PC-9 (cell line): ENCODE measurements around the gene OTULIN. TPM values are rescaled to one million over a fixed set of nuclear protein-coding genes. Genes with fewer than 3 reads are reported as not detected.

Experiments
- BruUV-seq: library from RNA; stranded (reverse); fragments of 400-500 nt; replicated peaks from 2 replicates; lab custom pipeline; 2021; lab: Mats Ljungman, UMichigan
- CTCF ChIA-PET: fragments of 300-600 bp; sonication (Branson Sonifier 250); formaldehyde crosslinking; loops from one replicate; lab custom pipeline; 2022; ENCODE audit warnings: antibody characterized with exemption; lab: Charles Lee
- POLR2A ChIA-PET: fragments of 300-600 bp; sonication (Branson Sonifier 250); formaldehyde crosslinking; loops from one replicate; lab custom pipeline; 2022; ENCODE audit warnings: antibody characterized with exemption; ENCODE audit not compliant: unreplicated experiment; lab: Charles Lee
- DNase-seq, 2 experiments: peaks; one replicate each; pipeline versions ENCODE4 v3.0.0 to v3.0.0-alpha.2; 2015 to 2022; ENCODE audit warnings: mixed read lengths in 1 of 2
- H2AFZ ChIP-seq: fragments of 200-600 bp; sonication (generic); 2 replicates; pipeline ENCODE4 v1.8.1; 2017; ENCODE audit warnings: antibody characterized with exemption
- H3F3A ChIP-seq: fragments of 200-600 bp; sonication (generic); 2 replicates; pipeline ENCODE4 v1.8.1; 2017; ENCODE audit warnings: antibody characterized with exemption, mild to moderate bottlenecking, low read depth; ENCODE audit not compliant: insufficient read depth
- H3K27ac ChIP-seq: fragments of 200-600 bp; sonication (generic); 2 replicates; pipeline ENCODE4 v1.6.1; 2016; ENCODE audit warnings: mixed run types
- H3K27me3 ChIP-seq: fragments of 200-600 bp; sonication (generic); 2 replicates; pipeline ENCODE4 v1.6.1; 2016; ENCODE audit warnings: low read depth, mixed run types; ENCODE audit not compliant: insufficient read depth
- H3K36me3 ChIP-seq: fragments of 200-600 bp; sonication (generic); 2 replicates; pipeline ENCODE4 v1.6.1; 2016; ENCODE audit warnings: low read depth, mixed run types
- H3K4me1 ChIP-seq: fragments of 200-600 bp; sonication (generic); replicated peaks from 2 replicates; pipeline ENCODE4 v1.6.1; 2016; ENCODE audit warnings: mixed run types; ENCODE audit not compliant: insufficient read depth
- H3K4me2 ChIP-seq: fragments of 200-600 bp; sonication (generic); 2 replicates; pipeline ENCODE4 v1.6.1; 2017; ENCODE audit warnings: mixed run types
- H3K4me3 ChIP-seq: fragments of 200-600 bp; sonication (generic); 2 replicates; pipeline ENCODE4 v1.6.1; 2016; ENCODE audit warnings: mixed run types
- H3K79me2 ChIP-seq: fragments of 200-600 bp; sonication (generic); 2 replicates; pipeline ENCODE4 v1.6.1; 2017; ENCODE audit warnings: low read depth, mixed run types
- H3K9me2 ChIP-seq: fragments of 200-600 bp; sonication (generic); 2 replicates; pipeline ENCODE4 v1.8.1; 2017; ENCODE audit warnings: mild to moderate bottlenecking; ENCODE audit not compliant: insufficient read depth
- H3K9me3 ChIP-seq: fragments of 200-600 bp; sonication (generic); 2 replicates; pipeline ENCODE4 v1.8.1; 2016; ENCODE audit warnings: low read depth; ENCODE audit not compliant: insufficient read depth
- H4K20me1 ChIP-seq: fragments of 200-600 bp; sonication (generic); 2 replicates; pipeline ENCODE4 v1.8.1; 2017; ENCODE audit not compliant: insufficient read depth
- EZH2 ChIP-seq: fragments of 200-600 bp; sonication (generic); IDR thresholded peaks from 2 replicates; pipeline ENCODE4 v1.8.0; 2017; ENCODE audit warnings: antibody characterized with exemption, low read depth
- intact Hi-C: fragments of 100-400 bp; cut with micrococcal nuclease; formaldehyde crosslinking; loops from one replicate; pipeline ENCODE4 v1.10.0; 2022; ENCODE audit not compliant: unreplicated experiment
- total RNA-seq: library from RNA; stranded (reverse); gene quantifications from 2 replicates; pipeline ENCODE4 v1.2.3, GENCODE V29; 2021
- TF ChIP-seq, protein P1 (sequence below): fragments of 200-600 bp; sonication (generic); conservative IDR thresholded peaks from 2 replicates; pipeline ENCODE4 v1.6.1; 2017; ENCODE audit warnings: mixed run types, antibody characterized with exemption, mild to moderate bottlenecking, moderate library complexity

OTULIN gene
- total RNA-seq, 1 experiment from 2014 or later, result 77.2 TPM

DNA sequence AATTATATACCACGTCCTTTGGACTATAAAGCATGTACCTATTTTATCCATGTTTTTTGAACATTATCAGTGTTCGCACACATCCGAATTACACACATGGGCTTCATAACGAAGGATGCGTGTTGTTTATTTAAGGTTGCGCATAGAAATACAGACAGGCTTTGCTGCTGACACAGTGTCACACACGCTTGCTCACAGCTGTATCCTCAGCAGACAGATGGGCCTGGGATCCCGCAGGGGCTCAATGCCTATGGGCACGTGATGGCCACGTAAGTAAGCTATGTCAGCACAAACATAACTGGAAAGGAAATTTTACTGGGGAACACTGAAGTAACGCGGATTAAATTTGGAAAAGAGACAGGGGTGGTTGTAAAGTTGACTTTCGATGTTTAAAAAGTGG is 76.6 kb downstream of the OTULIN start:
- ChIA-PET POLR2A (no interaction called here), CTCF (no interaction called here)
- Histone ChIP-seq H3K9me3 (no peaks in the 10 kb centered on the region), H4K20me1 (no peaks in the 10 kb centered on the region), H3K4me1 (no peaks in the 10 kb centered on the region), H2AFZ (no peak overlapping the region), H3F3A (no peaks in the 10 kb centered on the region), H3K4me3 (no peak overlapping the region), H3K4me2 (no peak overlapping the region), H3K27ac (no peak overlapping the region), H3K9me2 (no peaks in the 10 kb centered on the region), H3K27me3 (no peaks in the 10 kb centered on the region), H3K79me2 (no peaks in the 10 kb centered on the region), H3K36me3 (no peaks in the 10 kb centered on the region)
- no peak for DNase-seq
- intact Hi-C loops, result no loop called here
- no TSS peak for BruUV-seq
- TF ChIP-seq, protein P1, sequence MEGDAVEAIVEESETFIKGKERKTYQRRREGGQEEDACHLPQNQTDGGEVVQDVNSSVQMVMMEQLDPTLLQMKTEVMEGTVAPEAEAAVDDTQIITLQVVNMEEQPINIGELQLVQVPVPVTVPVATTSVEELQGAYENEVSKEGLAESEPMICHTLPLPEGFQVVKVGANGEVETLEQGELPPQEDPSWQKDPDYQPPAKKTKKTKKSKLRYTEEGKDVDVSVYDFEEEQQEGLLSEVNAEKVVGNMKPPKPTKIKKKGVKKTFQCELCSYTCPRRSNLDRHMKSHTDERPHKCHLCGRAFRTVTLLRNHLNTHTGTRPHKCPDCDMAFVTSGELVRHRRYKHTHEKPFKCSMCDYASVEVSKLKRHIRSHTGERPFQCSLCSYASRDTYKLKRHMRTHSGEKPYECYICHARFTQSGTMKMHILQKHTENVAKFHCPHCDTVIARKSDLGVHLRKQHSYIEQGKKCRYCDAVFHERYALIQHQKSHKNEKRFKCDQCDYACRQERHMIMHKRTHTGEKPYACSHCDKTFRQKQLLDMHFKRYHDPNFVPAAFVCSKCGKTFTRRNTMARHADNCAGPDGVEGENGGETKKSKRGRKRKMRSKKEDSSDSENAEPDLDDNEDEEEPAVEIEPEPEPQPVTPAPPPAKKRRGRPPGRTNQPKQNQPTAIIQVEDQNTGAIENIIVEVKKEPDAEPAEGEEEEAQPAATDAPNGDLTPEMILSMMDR, result no peak
- no peak for TF ChIP-seq EZH2

DNA sequence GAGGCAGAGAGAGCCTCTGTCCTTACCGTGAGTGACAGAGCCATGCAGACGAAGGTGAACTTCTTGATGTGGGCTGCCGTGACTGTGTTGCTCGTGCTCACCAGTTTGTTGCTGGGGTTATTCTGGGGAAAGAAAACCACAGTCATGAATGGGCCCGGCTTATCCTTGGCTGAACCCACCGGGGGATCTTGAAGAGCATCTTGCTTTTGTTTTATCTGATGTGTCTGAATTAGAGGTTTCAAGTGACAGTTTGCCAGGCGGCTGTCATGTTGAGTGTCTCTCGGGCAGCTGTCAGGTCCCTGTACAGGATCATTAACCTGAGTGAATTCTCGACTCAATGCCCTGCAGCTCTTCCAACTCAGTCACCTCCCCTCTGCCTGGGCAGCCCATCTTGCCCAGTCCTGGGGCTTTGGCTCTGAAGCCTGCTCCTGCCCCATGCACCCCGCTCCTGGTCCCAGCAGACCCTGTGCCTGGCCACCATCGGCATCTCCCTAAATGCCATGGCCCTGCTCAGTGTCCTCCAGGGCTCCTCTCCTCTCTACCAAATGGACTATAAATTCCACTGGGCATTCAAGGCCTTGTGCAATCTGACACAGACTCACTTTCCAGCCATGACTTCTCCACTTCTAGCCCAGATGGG is 77.4 kb downstream of the OTULIN start:
- DNase-seq, result no peak
- no peaks in the 10 kb centered on the region for H3K27me3 ChIP-seq
- TF ChIP-seq EZH2, result no peak
- TF ChIP-seq, protein P1, result no peak
- no peak overlapping the region for H3K27ac ChIP-seq
- CTCF ChIA-PET, result interaction anchor here (0.5 kb wide), 1 partner anchor 273 kb away, joined by 3 read pairs; no protein-coding TSS in a partner anchor
- no peaks in the 10 kb centered on the region for H3K9me3 ChIP-seq
- BruUV-seq, result no TSS peak
- H3K4me2 ChIP-seq, result no peak overlapping the region
- intact Hi-C loops, result no loop called here
- POLR2A ChIA-PET, result no interaction called here
- no peak overlapping the region for H2AFZ ChIP-seq
- no peak overlapping the region for H3K4me3 ChIP-seq
- H4K20me1 ChIP-seq, result no peaks in the 10 kb centered on the region
- no peaks in the 10 kb centered on the region for H3F3A ChIP-seq
- H3K36me3 ChIP-seq, result no peaks in the 10 kb centered on the region
- no peaks in the 10 kb centered on the region for H3K79me2 ChIP-seq
- no peaks in the 10 kb centered on the region for H3K9me2 ChIP-seq
- no peaks in the 10 kb centered on the region for H3K4me1 ChIP-seq

DNA sequence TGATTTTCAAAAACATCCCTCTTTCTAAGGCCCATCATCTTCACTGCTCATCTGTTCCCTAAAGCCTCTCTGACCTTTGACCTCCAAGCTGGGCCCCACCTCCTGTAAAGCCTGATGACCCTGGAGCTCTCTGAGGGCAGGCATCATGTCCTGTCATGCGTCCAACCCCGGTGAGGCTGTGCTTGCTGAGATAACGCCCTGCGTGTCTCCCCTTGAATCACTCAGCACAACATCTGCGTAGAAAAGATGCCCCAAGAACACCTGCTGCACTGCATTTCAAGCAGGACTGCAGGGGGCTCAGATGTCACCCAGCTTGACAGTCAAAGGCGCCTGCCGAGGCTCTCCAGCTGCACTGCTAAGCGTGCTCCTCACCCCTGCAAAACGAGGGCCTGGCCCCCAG is 78.0 kb downstream of the OTULIN start:
- DNase-seq, result no peak
- no peaks in the 10 kb centered on the region for H3K36me3 ChIP-seq
- no peak overlapping the region for H3K27ac ChIP-seq
- H3K27me3 ChIP-seq, result peaks cover under 1% of the 10 kb centered on the region; the same call in 1 of the 2 replicates
- no TSS peak for BruUV-seq
- no peak overlapping the region for H2AFZ ChIP-seq
- H3K79me2 ChIP-seq, result no peaks in the 10 kb centered on the region
- ChIA-PET CTCF (interaction anchor here (0.5 kb wide), 1 partner anchor 272 kb away, joined by 3 read pairs; no protein-coding TSS in a partner anchor), POLR2A (no interaction called here)
- intact Hi-C loops, result no loop called here
- H3K4me2 ChIP-seq, result no peak overlapping the region
- no peaks in the 10 kb centered on the region for H3K4me1 ChIP-seq
- H3K4me3 ChIP-seq, result no peak overlapping the region
- H3K9me3 ChIP-seq, result no peaks in the 10 kb centered on the region
- H3K9me2 ChIP-seq, result no peaks in the 10 kb centered on the region
- no peaks in the 10 kb centered on the region for H4K20me1 ChIP-seq
- H3F3A ChIP-seq, result no peaks in the 10 kb centered on the region
- no peak for TF ChIP-seq EZH2
- TF ChIP-seq, protein P1, result no peak
